HG03097 (cell line): Measurements from ENCODE around the gene DHDDS.
"Not testable (repeated sequence)": the region's sequence is repeated elsewhere in the genome, so short reads cannot be mapped to it uniquely, and the experiment has no call there.

Experiments
- ATAC-seq: cut with Tn5 transposase; IDR thresholded peaks from one replicate; pipeline ENCODE4 v1.9.1; 2021; ENCODE audit not compliant: unreplicated experiment, low FRiP score

DHDDS gene, protein sequence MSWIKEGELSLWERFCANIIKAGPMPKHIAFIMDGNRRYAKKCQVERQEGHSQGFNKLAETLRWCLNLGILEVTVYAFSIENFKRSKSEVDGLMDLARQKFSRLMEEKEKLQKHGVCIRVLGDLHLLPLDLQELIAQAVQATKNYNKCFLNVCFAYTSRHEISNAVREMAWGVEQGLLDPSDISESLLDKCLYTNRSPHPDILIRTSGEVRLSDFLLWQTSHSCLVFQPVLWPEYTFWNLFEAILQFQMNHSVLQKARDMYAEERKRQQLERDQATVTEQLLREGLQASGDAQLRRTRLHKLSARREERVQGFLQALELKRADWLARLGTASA

DNA sequence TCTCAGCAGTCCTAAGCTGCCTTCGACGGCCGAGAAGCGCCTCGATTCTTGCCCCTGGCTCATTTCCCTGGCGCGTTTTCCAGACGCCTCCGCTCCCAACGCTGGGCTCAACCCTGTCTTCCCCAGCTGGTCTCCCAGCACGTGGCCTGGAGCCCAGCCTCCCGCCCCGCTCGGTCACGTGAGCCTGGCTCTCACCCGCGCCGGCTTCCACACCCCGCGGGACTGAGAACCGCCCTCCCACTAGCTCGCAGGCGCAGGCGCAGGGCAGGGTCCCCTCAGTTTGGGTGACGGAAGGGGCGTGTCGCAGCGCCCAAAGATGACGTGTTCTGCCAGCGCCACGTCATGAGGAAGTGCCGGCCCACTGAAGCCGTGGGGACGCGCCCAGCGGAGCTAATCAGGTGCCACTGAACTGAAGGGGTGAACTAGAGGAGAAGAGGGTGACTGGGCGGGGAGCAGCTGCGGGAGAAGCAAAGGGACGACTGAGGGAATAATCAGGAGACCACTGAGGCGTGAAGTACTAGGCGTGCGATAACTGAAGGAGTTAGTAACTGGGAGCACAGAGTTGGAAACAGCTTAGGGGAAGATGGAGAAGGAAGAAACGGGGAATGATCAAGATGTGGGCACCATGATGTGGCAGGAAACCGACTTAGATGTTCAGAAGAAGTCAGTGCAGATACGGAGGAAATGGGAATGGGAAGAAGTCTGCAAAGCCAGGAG lies at the start of gene DHDDS:
Gene DHDDS (plus strand): TSS at position 343 of the 717 bp plus-strand sequence. CDS start 625 bp downstream, outside the sequence.
- peak; percentile 96 for ATAC-seq

DNA sequence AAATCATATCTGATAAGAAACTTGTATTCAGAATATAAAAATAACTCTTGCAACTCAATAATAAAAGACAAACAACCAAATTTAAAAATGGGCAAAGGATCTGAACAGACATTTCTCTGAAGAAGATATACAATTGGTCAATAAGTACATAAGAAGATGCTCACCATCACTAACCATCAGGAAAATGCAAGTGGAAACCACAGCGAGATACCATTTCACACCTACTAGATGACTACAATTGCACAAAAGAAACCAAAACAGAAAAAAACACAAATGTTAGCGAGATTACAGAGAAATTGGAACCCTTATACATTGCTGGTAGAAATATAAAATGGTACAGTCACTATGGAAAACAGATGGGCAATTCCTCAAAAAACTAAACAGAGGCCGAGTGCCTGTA lies 48.0 kb upstream of the DHDDS start:
- ATAC-seq = no peak

DNA sequence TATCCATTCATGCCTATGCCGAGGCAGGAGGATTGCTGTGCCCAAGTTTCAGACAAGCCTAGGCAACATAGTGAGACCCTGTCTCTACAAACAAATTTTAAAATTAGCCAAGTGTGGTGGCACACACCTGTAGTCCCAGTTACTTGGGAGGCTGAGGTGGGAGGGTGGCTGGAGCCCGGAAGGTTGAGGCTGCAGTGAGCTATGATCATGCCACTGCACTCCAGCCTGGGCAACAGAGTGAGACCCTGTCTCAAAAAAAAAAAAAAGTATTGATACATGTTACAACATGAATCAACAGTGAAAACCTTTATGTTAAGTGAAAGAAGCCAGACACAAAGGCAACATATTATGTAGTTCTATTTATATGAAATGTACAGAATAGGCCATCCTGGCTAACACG lies 47.1 kb upstream of the DHDDS start:
- not testable (repeated sequence) for ATAC-seq

DNA sequence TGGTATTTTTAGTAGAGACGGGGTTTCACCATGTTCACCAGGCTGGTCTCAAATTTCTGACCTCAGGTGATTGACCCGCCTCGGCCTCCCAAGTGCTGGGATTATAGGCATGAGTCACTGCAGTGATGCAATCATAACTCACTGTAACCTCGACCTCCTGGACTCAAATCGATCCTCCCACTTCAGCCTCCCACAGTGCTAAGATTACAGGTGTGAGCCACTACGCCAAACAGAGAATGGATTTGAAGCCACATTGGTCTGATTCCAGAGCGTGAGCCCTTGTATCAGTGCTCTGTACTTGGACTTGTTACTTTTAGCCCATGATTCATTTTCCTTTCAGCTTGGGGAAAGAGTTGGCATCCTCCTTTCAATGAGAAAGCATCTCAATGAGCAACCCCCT lies 44.7 kb upstream of the DHDDS start:
- ATAC-seq = no peak

DNA sequence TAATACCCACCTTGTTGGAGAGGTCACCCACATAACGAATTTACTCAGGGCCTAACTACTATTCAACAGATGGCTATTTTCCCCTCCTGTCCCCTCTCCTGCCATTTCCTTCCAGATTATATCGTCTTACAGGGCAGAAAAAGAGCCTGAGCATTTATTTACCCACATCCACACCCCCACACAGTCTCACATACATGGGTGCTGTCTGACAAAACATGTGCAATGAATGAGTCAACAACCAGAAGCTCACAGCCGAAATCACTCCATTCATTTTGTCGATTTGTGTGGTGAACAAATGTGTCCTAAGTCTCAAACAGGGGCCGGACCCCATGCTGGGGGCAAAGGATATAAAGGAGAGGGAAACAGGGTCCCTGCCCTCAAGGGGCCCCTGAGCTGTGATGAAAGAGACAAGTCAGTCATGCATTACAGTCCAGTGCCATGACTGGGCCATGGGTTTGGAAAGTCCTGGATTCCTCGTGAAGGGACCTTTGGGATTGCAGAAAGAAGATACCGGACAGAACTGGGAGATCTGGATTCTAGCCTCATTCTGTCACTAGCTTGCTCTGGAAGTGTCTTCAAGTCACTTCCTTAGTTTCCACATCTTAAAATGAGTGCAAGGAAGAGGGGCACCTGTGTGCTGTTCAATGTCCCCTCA lies 43.2 kb upstream of the DHDDS start:
- ATAC-seq = no peak

DNA sequence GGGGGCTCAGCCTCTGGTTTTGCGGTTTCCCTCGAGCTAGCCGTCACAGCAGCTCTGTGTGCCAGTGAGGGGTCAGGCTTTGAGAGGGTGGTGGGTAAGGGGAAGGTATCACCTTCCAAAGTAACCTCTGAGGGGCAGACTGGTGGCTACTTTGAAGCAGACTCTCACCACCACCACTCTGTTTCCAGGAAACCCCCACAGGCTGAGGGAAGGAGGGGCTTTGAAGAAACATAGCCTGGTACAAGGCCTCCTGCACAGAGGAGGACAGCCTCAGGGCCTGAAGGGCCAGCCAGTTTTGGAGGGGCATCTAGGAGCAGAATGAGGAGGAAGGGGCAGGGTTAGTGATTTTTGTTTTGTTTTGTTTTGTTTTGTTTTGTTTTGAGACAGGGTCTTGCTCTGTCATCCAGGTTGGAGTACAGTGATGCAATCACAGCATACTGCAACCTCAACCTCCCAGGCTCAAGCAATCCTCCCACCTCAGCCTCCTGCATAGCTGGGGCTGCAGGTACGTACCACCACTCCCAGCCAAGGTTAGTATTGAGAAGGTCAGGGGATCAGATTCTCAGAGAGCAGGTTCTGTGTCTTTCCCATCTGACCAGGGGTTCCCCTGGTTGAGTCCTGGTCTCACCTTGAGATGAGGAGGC lies 42.4 kb upstream of the DHDDS start:
- no peak for ATAC-seq

DNA sequence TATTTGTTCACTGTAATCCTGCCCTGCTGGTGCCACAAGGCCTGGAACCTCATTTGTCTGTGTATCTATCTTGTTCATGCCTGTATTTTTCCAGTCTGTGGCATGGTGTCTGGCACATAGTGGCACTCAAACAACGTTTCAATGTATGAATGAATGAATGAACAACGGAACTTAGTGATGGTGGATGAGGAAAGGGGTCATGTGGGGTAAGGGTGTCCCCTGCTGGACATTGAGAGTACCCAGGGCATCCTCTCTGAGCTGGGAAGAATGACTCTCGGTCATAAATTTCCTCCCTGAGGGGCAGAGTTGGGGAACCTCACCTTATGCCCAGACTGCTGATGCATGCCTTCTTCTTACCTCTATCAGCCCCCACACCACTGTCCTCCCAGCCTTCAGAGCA lies 40.7 kb upstream of the DHDDS start:
- no peak for ATAC-seq

DNA sequence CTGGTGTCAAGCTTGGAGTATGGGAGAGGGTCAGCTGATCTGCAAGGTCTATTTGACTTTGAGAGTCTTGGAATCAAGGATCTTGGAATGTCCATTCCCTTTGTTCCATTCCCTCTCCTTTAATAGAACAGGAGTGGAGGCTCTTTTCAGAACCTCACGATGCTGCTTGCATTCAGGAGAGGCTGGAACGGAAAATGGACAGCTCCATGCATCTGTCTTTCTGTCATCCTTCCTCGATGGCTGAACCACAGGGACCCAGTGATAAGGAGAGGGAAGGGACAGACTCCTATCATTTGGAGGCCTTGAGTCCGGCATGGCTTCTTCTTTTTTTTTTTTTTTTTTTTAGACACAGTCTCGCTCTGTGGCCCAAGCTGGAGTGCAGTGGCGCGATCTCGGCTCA lies 36.4 kb upstream of the DHDDS start:
- ATAC-seq = no peak

DNA sequence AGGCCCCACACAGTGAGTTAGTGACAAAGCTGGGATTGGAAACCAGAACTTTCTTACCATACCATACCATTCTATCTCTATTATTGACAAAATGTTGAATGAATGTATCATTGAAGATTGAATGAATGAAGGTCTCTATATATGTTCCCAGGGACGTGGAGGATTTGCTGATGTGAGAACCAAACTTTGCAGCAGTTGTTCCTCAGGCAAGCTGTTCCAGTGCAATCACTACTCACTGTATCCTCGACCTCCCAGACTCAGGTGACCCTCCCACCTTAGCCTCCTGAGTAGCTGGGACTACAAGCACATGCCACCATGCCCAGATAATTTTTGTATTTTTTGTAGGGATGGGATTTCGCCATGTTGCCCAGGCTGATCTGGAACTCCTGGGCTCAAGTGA lies 33.1 kb upstream of the DHDDS start:
- ATAC-seq = no peak

DNA sequence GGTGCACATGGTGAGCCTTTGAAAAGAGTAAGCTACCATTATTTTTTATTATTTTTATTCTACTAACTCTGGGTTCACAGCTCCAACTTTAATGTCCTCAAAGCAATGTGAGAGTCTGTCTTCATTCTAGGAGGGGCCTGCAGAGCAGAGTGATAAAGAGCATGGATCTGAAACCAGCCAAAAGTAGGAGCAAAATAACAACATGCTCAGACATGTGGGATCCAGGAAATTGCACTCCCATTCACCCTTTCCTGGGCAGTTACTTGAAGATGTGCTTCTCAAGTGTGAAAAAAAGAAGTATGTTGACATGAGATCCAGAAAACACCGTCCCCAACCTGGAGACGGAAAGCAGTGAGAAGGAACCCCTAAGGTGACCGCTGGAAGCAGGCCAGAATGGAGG lies 30.2 kb upstream of the DHDDS start:
- ATAC-seq = no peak

DNA sequence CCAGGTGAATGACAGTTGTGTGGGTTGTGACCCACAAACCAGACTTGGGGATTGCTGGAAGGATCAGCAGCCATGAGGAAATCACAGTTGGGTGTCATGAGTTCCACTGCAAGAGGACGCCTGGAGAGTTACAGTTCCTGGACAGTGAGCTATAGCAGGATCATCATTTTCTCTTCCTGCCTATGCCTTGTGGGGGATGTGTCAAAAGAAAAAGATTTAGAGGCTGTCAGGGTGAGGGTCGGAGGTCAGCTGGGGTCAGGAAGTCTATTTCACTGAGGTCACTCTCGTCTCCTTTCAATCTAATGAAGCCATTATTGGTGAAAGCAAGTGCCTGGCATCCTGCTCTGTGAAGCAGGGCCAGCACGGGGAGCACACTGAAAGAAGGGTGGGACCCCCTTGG lies 28.5 kb upstream of the DHDDS start:
- no peak for ATAC-seq

DNA sequence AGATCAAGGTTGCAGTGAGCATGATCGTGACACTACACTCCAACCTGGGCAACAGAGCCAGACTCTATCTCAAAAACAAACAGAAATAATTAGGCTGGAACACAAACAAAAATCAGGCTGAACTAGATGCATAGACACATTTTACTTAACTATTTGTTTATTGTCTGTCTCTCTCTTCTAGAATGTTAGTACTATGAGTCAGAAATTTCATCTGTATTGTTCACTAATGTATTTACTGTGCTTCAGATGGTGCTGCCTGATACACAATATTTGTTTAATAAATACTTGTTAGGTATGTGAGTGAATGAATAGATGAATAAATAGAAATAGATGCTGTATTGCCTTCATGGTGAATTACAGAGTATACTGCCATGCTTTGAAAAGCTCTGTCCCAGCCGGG lies 27.5 kb upstream of the DHDDS start:
- no peak for ATAC-seq

DNA sequence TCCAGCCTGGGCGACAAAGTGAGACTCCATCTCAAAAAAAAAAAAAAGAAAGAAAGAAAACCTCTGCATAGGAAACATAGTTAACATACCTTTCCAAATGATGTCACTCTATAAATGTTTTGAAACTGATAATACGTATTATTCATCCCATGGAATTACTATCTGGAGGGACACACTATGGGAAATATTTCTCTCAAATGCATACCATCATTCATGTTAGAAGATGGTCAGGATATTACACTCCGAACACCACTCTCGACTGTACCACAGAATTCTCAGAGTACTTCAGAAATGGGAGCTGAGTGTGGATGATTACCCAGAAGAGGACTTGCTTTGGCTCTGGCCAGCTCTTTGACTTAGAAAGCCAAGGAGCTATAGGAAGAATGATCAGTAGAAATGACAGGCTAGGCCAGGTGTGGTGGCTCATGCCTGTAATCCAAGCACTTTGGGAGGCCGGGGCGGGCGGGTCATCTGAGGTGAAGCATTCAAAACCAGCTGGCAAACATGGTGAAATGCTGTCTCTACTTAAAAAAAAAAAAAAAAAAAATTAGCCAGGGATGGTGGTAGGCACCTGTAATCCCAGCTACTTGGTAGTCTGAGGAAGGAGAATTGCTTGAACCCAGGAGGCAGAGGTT lies 26.7 kb upstream of the DHDDS start:
- ATAC-seq = no peak

DNA sequence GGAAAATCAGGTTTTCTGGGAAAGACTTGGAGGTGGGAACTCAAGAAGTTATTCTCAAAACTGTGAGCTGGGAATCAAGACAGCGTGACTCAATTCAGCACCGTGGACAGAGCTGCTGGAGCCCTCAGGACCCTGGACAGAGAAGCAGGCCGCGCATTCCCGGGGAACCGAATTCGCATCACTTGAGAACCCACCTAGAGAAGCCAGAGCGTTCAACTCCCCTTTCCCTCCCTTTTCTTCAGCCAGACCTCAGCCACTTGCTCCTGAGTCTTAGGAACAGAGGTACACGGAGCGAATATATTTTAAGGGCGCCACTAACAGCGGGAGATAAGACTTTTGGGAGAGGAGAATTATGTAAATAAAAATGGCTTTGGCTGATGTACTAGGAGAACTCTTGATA lies 23.5 kb upstream of the DHDDS start:
- no peak for ATAC-seq

DNA sequence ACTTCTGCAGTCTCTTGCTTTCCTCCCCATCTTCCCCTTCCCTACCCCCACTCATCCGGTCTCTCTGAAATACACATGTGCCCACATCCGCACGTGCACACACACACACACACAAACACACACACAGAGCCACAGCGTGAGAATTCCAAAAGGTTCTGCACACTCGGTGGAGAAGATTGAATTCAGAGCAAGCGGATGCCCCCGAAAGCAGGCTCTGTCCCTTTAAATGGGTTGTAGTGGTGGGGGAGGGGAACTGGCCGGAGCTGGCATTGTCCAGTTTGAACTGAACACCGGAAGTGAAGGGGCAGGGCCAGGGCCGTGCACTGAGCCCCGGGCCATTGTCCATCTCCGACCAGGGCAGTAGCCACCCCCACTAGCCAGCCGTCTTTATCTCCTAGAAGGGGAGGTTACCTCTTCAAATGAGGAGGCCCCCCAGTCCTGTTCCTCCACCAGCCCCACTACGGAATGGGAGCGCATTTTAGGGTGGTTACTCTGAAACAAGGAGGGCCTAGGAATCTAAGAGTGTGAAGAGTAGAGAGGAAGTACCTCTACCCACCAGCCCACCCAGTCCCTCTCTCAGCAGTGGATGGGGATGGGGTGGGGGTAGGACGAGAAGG lies 22.8 kb upstream of the DHDDS start:
- no peak for ATAC-seq

DNA sequence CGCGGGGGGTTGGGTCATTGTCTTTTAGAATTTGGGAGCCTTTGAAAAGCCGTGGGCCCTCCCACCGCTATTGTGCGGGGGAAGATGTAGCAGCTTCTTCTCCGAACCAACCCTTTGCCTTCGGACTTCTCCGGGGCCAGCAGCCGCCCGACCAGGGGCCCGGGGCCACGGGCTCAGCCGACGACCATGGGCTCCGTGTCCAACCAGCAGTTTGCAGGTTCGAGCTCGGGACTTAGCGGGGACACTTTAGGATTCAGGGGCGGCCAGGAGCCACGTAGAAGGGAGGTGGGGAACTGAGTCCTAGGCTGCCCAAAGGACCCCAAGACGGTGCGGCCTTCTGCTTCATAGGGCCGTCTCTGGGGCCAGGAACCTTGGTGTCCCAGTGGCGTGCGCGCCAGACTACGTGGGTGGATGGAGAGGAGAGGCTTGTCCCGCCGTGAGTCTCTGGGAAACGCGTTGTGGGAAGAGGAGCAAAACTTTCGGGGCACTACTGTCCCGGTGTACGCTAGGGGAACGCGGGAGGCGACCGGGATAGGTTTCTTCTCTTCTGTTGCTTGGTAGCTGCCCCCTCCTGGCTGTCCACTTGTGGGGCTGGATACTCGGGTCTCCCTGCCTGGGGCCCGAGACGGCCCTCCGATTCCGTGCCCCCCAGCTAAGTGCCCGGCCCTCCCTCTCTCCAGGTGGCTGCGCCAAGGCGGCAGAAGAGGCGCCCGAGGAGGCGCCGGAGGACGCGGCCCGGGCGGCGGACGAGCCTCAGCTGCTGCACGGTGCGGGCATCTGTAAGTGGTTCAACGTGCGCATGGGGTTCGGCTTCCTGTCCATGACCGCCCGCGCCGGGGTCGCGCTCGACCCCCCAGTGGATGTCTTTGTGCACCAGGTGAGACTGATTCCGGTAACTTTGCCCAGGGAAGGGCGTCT lies 21.2 kb upstream of the DHDDS start, which contains the start of gene LIN28A:
Gene LIN28A (plus strand): TSS at position 112 of the 918 bp plus-strand sequence. CDS start 75 bp downstream, at position 187.
- no peak for ATAC-seq

DNA sequence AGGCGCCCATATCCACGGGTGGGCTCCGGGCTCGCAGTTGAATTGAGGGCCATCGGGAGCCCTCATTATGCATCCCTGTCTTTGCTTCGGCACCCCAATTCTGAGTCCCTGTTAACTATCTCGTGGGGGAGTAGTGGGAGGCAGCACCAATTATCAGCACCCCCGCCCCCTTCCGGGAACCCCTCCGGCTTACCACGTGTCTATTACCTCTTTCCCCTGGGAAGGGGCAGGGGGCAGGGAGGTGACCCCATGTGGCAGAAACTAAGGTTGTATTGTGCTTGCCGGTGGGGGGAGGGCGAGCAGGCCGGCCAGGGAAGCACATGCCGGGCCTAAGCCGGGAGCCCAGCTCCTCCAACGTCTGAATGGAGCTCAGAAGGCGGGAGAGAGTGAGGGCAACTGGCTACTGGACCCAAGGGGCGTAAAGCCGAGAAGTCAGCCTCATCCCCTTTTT lies 20.5 kb upstream of the DHDDS start:
- no peak for ATAC-seq

DNA sequence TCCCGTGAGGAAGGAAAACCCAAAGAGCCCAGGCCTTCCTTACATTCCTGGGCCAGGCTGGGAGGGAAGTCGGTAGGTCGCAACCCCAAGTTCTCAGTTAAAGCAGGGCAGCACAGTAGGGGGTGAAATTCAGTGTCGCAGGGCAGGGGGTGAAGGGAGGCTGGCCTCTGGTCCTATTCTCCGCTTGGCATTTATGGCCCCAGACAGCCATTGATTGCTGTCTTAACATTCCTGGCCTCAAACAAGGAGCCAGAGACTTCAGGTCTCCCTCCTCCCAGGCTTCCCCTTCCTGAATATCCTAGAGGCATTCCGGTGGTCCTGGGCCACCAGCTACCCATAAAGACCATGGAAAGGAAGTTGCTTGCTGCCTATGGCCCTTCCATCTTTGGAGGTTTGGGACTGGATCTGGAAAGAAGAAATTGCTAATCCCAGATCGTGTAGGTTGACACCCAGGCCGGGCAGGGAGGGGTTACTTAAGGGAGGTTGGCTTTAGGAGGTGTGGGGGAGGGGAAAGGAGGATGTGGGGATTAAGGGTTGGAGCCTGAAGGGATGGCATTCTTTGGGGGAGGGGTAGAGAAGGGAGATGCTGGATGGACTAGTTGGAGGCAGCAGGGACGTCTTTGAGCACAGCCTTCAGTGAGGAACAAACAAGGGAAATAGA lies 19.8 kb upstream of the DHDDS start:
- no peak for ATAC-seq

DNA sequence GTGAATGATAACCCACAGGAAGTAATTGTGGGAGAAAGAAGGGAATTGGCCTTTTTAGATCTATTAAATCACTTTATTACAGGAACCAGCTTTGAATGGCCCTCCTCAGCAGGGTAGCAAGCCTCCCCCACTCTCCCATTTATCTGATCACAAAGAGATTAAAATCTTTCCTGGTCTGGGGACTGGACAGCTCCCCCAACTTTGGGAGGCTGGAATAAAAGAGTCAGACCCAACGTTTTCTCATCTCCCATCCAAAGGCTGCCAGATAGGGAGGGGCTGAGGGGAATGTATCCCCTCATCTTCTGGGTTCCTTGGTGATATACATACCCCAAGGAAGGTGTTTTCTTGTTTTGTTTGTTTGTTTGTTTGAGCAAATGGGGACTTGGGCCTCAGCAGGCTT lies 19.1 kb upstream of the DHDDS start:
- ATAC-seq = no peak
